PC-3 (cell line): ENCODE results near the gene MED12L. TPM values are rescaled to one million over a fixed set of nuclear protein-coding genes. Genes with fewer than 3 reads are reported as not detected.

Source experiments
- ATAC-seq: fragments of 200-7000 bp; cut with Tn5 transposase; 2 replicates; pipeline ENCODE4 v1.9.1; 2020; ENCODE audit warnings: mild to moderate bottlenecking, moderate library complexity
- BruUV-seq: library from RNA; stranded (reverse); fragments of 400-500 nt; replicated peaks from 2 replicates; lab custom pipeline; 2021; lab: Mats Ljungman, UMichigan
- CTCF ChIA-PET: fragments of 300-600 bp; sonication (Branson Sonifier 250); formaldehyde crosslinking; loops from one replicate; lab custom pipeline; 2022; ENCODE audit warnings: antibody characterized with exemption; lab: Charles Lee
- POLR2A ChIA-PET: fragments of 300-600 bp; sonication (Branson Sonifier 250); formaldehyde crosslinking; loops from one replicate; lab custom pipeline; 2022; ENCODE audit warnings: antibody characterized with exemption; ENCODE audit not compliant: unreplicated experiment; lab: Charles Lee
- DNase-seq: peaks from one replicate; pipeline ENCODE4 v3.0.0-alpha.2; 2015
- H2AFZ ChIP-seq: fragments of 300-600 bp; sonication (generic); 2 replicates; pipeline ENCODE4 v1.6.0; 2016; ENCODE audit warnings: antibody characterized with exemption, low read length
- H3F3A ChIP-seq: fragments of 300-600 bp; sonication (generic); one replicate; pipeline ENCODE4 v1.6.0; 2017; ENCODE audit warnings: antibody characterized with exemption, low read length, control low read depth, mild to moderate bottlenecking; ENCODE audit not compliant: unreplicated experiment
- H3K27ac ChIP-seq: fragments of 300-600 bp; sonication (generic); 2 replicates; pipeline ENCODE4 v1.5.1; 2016; ENCODE audit warnings: mild to moderate bottlenecking, low read length
- H3K27me3 ChIP-seq: fragments of 300-600 bp; sonication (generic); 2 replicates; pipeline ENCODE4 v1.6.1; 2016; ENCODE audit warnings: low read length, mixed read lengths
- H3K36me3 ChIP-seq: fragments of 300-600 bp; sonication (generic); 2 replicates; pipeline ENCODE4 v1.6.1; 2016; ENCODE audit warnings: low read depth, mixed run types, low read length, mixed read lengths
- H3K4me1 ChIP-seq: fragments of 300-600 bp; sonication (generic); 2 replicates; pipeline ENCODE4 v1.5.1; 2016; ENCODE audit warnings: low read length; ENCODE audit not compliant: insufficient read depth
- H3K4me2 ChIP-seq: fragments of 300-600 bp; sonication (generic); 2 replicates; pipeline ENCODE4 v1.6.0; 2016; ENCODE audit warnings: low read length
- H3K4me3 ChIP-seq: fragments of 300-600 bp; sonication (generic); 2 replicates; pipeline ENCODE4 v1.5.1; 2016; ENCODE audit warnings: mild to moderate bottlenecking, low read length, mixed read lengths
- H3K79me2 ChIP-seq: fragments of 300-600 bp; sonication (generic); 2 replicates; pipeline ENCODE4 v1.6.1; 2017; ENCODE audit warnings: low read length, mixed read lengths
- H3K9ac ChIP-seq: fragments of 300-600 bp; sonication (generic); 2 replicates; pipeline ENCODE4 v1.6.0; 2016; ENCODE audit warnings: mild to moderate bottlenecking, low read length
- H3K9me2 ChIP-seq: fragments of 300-600 bp; sonication (generic); replicated peaks from 2 replicates; pipeline ENCODE4 v1.6.1; 2016; ENCODE audit warnings: mixed run types, low read length, mixed read lengths
- H3K9me3 ChIP-seq: fragments of 300-600 bp; sonication (generic); 2 replicates; pipeline ENCODE4 v1.6.1; 2016; ENCODE audit warnings: low read length, mixed read lengths
- H4K20me1 ChIP-seq: fragments of 300-600 bp; sonication (generic); 2 replicates; pipeline ENCODE4 v1.6.1; 2016; ENCODE audit warnings: low read length, mixed read lengths
- CTCF ChIP-seq: fragments of 300-600 bp; sonication (generic); conservative IDR thresholded peaks from 2 replicates; pipeline ENCODE4 v1.5.1; 2017; ENCODE audit warnings: antibody characterized with exemption, low read depth, mild to moderate bottlenecking, low read length
- EZH2 ChIP-seq: fragments of 300-600 bp; sonication (generic); IDR thresholded peaks from one replicate; pipeline ENCODE4 v1.6.1; 2017; ENCODE audit warnings: antibody characterized with exemption, mild to moderate bottlenecking, low read length; ENCODE audit not compliant: unreplicated experiment
- EZH2phosphoT487 ChIP-seq: fragments of 300-600 bp; sonication (generic); IDR thresholded peaks from 2 replicates; pipeline ENCODE4 v1.6.1; 2018; ENCODE audit warnings: mild to moderate bottlenecking, antibody characterized with exemption, low read length, borderline replicate concordance
- intact Hi-C: fragments of 100-400 bp; cut with micrococcal nuclease; formaldehyde crosslinking; loops from 2 replicates; pipeline ENCODE4 v1.9.0; 2023
- total RNA-seq: library from RNA; depleted of rRNA; stranded (reverse); fragments of >200 nt; gene quantifications from 2 replicates; pipeline ENCODE4 v1.2.3, GENCODE V29; 2014

MED12L gene
- total RNA-seq, 1 experiment from 2014 or later, result 0.55 TPM

- no peak within 1 kb of the TSS for H3K9ac ChIP-seq
- ChIA-PET POLR2A (interaction anchor here (0.6 kb wide), 1 partner anchor 115 kb away, joined by 7 read pairs; no protein-coding TSS in a partner anchor), CTCF (interaction anchor here (0.7 kb wide), 1 partner anchor 906 kb away, joined by 3 read pairs; no protein-coding TSS in a partner anchor)
- TF ChIP-seq CTCF (no peak), EZH2phosphoT487 (no peak), EZH2 (no peak)
- no peaks in the 10 kb centered on the region for H3K9me3 ChIP-seq
- H3K79me2 ChIP-seq, result no peaks in the 10 kb centered on the region
- peaks cover 10% of the 10 kb centered on the region for H3K4me1 ChIP-seq
- no peaks in the 10 kb centered on the region for H3K36me3 ChIP-seq
- ATAC-seq (no peak), DNase-seq (no peak)
- BruUV-seq, result no TSS peak
- no peak within 1 kb of the TSS for H2AFZ ChIP-seq
- no peaks in the 10 kb centered on the region for H3K9me2 ChIP-seq
- intact Hi-C loops, result no loop called here
- H3K4me2 ChIP-seq, result no peak within 1 kb of the TSS
- no peak within 1 kb of the TSS for H3K27ac ChIP-seq
- H3K4me3 ChIP-seq, result no peak within 1 kb of the TSS
- H3F3A ChIP-seq, result no peaks in the 10 kb centered on the region
- no peaks in the 10 kb centered on the region for H4K20me1 ChIP-seq
- no peaks in the 10 kb centered on the region for H3K27me3 ChIP-seq
Observed at GRCh38 chr3:151278230-151278629, 192.8 kb downstream of the MED12L start, which contains the start of gene P2RY14. Gene P2RY14, minus strand, starts transcription at chr3:151278542. Its CDS starts 64,226 bp downstream, at chr3:151214316.

- Histone ChIP-seq H3K27me3 (no peaks in the 10 kb centered on the region), H3K4me1 (peaks cover 26% of the 10 kb centered on the region), H4K20me1 (no peaks in the 10 kb centered on the region), H3K9me2 (no peaks in the 10 kb centered on the region), H3K9me3 (no peaks in the 10 kb centered on the region), H3K27ac (0 out of 2 replicates have a peak overlapping the region, but pooled peaks have one; percentile 14), H3K4me2 (no peak overlapping the region), H3K79me2 (no peaks in the 10 kb centered on the region), H2AFZ (no peak overlapping the region), H3F3A (no peaks in the 10 kb centered on the region), H3K4me3 (no peak overlapping the region), H3K9ac (no peak overlapping the region), H3K36me3 (no peaks in the 10 kb centered on the region)
- peak; percentile 27 for DNase-seq
- BruUV-seq, result no TSS peak
- POLR2A ChIA-PET, result no interaction called here
- CTCF ChIA-PET, result no interaction called here
- TF ChIP-seq EZH2phosphoT487, result no peak
- no peak for TF ChIP-seq EZH2
- no peak for TF ChIP-seq CTCF
- intact Hi-C loops, result no loop called here
- ATAC-seq, result no peak; the same call in 1 of the 2 replicates
Observed at GRCh38 chr3:151281671-151282324, 196.3 kb downstream of the MED12L start.

GRCh38 chr3:151282921-151283320 is 197.5 kb downstream of the MED12L start:
- ATAC-seq, result peak; percentile 51
- POLR2A ChIA-PET, result no interaction called here
- DNase-seq, result peak; percentile 64
- BruUV-seq, result no TSS peak
- CTCF ChIA-PET, result no interaction called here
- peak overlapping the region; percentile 2; the same call in 1 of the 2 replicates for H3K27ac ChIP-seq
- H3K79me2 ChIP-seq, result no peaks in the 10 kb centered on the region
- TF ChIP-seq EZH2 (no peak), CTCF (peak; percentile 82)
- no peaks in the 10 kb centered on the region for H3K9me2 ChIP-seq
- H3K4me1 ChIP-seq, result peaks cover 18% of the 10 kb centered on the region
- H3K27me3 ChIP-seq, result no peaks in the 10 kb centered on the region
- no peak overlapping the region for H2AFZ ChIP-seq
- H4K20me1 ChIP-seq, result no peaks in the 10 kb centered on the region
- intact Hi-C loops, result loop anchor here (1.0 kb wide), 2 partner anchors 56 to 115 kb away; no protein-coding TSS in a partner anchor
- H3K4me3 ChIP-seq, result no peak overlapping the region
- no peaks in the 10 kb centered on the region for H3K9me3 ChIP-seq
- H3K4me2 ChIP-seq, result peak overlapping the region; percentile 11; the same call in 1 of the 2 replicates
- H3K36me3 ChIP-seq, result no peaks in the 10 kb centered on the region
- no peaks in the 10 kb centered on the region for H3F3A ChIP-seq
- H3K9ac ChIP-seq, result no peak overlapping the region
